H1 (cell line): ENCODE measurements around the gene CHPF2. TPM values are rescaled to one million over a fixed set of nuclear protein-coding genes. Genes with fewer than 3 reads are reported as not detected.

Experiments used
- ATF3 ChIP-seq: IDR thresholded peaks from 2 replicates; pipeline ENCODE4 v1.6.1; 2011; ENCODE audit warnings: low read depth, mild to moderate bottlenecking, low read length; ENCODE audit not compliant: insufficient read depth
- JUN ChIP-seq: IDR thresholded peaks from 2 replicates; pipeline ENCODE4 v1.6.1; 2011; ENCODE audit warnings: low read depth, mild to moderate bottlenecking, improper control_type of control experiment, low read length
- RNF2 ChIP-seq: fragments of 200-900, 300-1000 bp; sonication (generic); IDR thresholded peaks from 2 replicates; pipeline ENCODE4 v1.7.1; 2016; ENCODE audit warnings: borderline replicate concordance, low read depth, mild to moderate bottlenecking, antibody characterized with exemption, low read length; ENCODE audit not compliant: poor library complexity, severe bottlenecking; ENCODE audit errors: missing control alignments
- RXRA ChIP-seq: IDR thresholded peaks from 2 replicates; pipeline ENCODE4 v1.6.1; 2011; ENCODE audit warnings: low read depth, mild to moderate bottlenecking, low read length, moderate library complexity; ENCODE audit not compliant: insufficient read depth
- TAF7 ChIP-seq: optimal IDR thresholded peaks from 2 replicates; pipeline ENCODE3; 2011; ENCODE audit warnings: low read depth, mild to moderate bottlenecking, inconsistent platforms, low read length, moderate library complexity, borderline replicate concordance
- polyA plus RNA-seq, 7 experiments: library from polyadenylated mRNA; depleted of rRNA in 3 of 7; stranded (reverse) in 5 of 7; unstranded in 2 of 7; fragments of >200 nt in 5 of 7; fragments of 200-250 nt in 2 of 7; gene quantifications; 1 replicate in 5 of 7; 2 replicates in 1 of 7; 4 replicates in 1 of 7; pipeline versions ENCODE4 v1.2.1 to v1.2.3, GENCODE V29; 2011 to 2013; ENCODE audit warnings: missing spikeins in 2 of 7, mixed read lengths in 2 of 7
- total RNA-seq: library from RNA; stranded (reverse); fragmentation: NEBNext Ultra II Directional; extraction: Animal tissue kit (Norgen Biotek cat#: 25700); gene quantifications from 2 replicates; pipeline ENCODE4 v1.2.1, GENCODE V29; 2021

The CHPF2 gene
- total and polyA plus RNA-seq, 2 of the 8 experiments (the other 6 are each of a cell fraction or from before 2014, with no cell fraction given) = 14.4 to 20.6 TPM

GRCh38 chr7:151282111-151282510 lies 49.8 kb downstream of the CHPF2 start (continued):
- TF ChIP-seq RNF2 (no peak), JUN (no peak), RXRA (no peak), TAF7 (no peak), ATF3 (no peak)
